Measurements from ENCODE around the gene IGHMBP2.
A peak's percentile ranks its signal among the peaks of the same experiment; 100 is the strongest.
"Not testable (repeated sequence)": the region's sequence is repeated elsewhere in the genome, so short reads cannot be mapped to it uniquely, and the experiment has no call there.

IGHMBP2 gene

DNA sequence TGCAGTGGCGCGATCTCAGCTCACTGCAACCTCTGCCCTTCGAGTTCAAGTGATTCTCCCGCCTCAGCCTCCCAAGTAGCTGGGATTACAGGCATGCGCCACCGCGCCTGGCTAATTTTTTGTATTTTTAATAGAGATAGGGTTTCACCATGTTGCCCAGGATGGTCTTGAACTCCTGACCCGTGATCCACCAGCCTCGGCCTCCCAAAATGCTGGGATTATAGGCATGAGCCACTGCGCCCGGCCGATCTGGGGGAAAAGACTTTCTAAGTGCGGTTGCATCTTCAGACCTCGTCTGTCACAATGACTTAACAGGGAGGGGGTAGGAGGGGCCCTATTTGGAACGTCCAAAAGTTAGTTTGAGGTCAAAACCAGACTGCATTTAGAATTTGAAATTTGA lies 18.9 kb upstream of the IGHMBP2 start:
- not testable (repeated sequence) for DNase-seq (ENCODE audit: low read depth, low spot score); H3K4me3 ChIP-seq (ENCODE audit: low read length)

DNA sequence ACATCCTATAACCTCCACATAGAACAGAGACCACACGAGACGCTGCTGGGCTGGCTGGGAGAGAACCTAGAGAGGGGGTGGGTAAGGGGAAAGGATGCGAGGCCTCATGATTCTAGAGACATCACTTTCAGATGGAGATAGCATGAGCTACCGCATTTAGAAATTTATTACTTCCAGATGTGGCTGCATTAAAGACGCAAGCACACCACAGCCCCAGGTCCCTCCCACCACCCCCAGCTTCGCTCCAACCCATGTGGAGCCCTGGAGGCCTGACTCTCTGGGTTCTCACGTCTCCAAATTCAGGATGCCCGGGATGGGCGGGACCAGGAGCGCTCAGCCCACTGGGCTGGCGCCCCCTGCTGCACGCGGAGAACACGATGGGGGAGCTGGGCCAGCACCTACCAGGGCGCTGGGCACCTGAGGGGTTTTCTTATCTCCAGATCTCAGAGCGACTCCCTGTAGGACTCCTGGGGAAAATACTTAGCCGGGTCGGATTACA lies 13.7 kb upstream of the IGHMBP2 start:
- no peak for DNase-seq (ENCODE audit: low read depth, low spot score)

DNA sequence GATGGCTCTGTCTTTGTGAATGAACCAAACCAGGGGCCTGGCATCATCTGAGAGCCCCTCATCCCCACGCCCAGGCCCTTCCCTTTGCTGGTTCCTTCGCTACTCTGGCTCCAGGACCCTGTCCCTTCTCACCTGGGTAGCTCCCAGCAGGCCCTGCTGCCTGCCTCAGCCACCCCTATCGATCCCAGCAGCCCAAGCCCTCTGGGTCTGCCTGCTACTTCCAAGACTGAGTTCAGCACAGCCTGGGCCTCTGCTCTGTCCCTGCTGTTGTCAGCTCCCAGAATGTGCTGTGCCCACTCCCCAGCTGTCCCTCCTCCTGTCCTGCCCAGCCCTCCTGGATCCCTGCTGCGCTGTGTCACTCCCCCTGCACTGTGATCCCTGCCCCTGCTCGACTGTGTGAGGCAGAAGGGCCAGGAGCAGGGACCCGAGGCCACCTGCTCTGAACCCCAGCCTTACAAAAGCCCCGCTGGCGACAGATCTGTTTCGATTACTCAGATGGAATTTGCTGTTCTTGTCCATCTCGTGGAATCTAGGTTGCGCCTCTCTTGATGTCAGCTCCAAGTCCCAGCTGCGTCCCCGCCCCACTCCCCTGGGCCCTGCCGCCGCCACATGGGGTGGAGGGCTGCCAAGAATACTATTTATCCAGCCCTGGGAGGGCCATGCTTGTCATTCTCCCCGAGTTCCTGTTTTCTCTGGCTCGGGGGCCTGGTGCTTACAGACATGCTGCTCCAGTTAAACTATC lies 13.0 kb upstream of the IGHMBP2 start:
- DNase-seq (ENCODE audit: low read depth, low spot score) = no peak
- H3K4me3 ChIP-seq (ENCODE audit: low read length) = no peak overlapping the region

More for the DNA sequence above, 13.7 kb upstream of the IGHMBP2 start:
- no peak overlapping the region for H3K4me3 ChIP-seq (ENCODE audit: low read length)

DNA sequence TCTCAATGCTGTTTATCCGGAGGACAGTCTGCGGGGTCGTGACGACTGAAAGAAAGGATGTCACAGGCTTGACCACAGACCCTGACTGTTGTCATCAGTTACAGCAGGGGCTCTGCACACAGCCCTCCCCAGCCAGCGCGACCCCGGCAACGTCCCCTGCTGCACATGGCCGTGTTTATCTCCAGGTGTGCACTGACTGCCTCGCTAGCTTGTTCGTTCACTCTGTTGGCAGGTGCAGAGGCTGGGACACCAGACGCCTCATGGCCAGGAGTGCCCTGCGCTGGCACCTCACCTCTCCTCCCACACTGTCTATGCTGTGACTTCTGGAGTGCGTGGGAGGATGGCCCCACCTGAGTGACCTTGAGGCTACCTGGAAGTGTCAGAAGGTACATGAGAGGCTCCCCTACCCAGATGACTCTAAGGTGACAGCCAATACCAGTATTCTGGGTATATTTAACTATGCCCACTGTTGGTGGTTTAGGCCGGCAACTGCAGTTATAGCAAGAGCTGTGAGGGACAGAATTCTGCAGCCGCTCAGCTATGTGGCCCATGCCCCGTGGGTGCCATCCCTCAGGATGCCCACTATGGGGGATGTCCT lies 12.2 kb upstream of the IGHMBP2 start:
- DNase-seq (ENCODE audit: low read depth, low spot score) = no peak
- no peak overlapping the region for H3K4me3 ChIP-seq (ENCODE audit: low read length)

DNA sequence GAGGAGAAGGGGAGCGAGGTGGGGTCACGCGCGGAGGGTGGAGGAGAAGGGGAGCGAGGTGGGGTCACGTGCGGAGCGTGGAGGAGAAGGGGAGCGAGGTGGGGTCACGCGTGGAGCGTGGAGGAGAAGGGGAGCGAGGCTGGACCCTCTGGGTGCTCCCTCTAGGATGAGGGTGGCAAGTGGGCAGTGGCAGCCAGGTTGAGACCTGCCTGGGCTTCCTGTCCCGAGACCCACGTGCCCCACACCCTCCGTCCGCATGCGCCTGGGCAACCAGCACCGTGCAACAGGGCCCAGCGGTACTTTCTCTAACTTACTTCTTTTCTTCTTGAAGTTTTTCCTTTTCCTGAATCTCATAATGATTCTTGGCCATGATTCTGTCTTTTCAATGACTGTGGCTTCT lies 11.1 kb upstream of the IGHMBP2 start:
- no peak for DNase-seq (ENCODE audit: low read depth, low spot score)
- no peak overlapping the region for H3K4me3 ChIP-seq (ENCODE audit: low read length)

DNA sequence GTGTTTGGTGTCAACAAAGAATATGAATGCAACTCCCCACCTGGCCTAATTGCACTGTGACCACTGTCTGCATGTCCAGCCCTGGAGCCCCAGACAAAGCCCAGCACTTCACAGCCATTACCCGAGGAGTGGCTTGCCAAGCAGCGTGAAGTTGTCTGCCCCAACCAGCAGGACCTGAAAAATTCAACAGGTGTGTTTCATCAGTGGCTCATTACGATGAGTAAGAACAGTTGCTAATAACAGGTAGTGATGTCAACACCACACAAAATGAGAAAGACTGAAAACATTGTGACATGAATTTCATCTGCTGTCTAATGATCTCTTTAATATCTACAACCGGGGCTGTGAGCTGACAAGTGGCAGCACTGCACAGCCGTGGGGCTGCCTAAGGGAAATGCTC lies 10.4 kb upstream of the IGHMBP2 start:
- H3K4me3 ChIP-seq (ENCODE audit: low read length) = no peak overlapping the region
- no peak for DNase-seq (ENCODE audit: low read depth, low spot score)

DNA sequence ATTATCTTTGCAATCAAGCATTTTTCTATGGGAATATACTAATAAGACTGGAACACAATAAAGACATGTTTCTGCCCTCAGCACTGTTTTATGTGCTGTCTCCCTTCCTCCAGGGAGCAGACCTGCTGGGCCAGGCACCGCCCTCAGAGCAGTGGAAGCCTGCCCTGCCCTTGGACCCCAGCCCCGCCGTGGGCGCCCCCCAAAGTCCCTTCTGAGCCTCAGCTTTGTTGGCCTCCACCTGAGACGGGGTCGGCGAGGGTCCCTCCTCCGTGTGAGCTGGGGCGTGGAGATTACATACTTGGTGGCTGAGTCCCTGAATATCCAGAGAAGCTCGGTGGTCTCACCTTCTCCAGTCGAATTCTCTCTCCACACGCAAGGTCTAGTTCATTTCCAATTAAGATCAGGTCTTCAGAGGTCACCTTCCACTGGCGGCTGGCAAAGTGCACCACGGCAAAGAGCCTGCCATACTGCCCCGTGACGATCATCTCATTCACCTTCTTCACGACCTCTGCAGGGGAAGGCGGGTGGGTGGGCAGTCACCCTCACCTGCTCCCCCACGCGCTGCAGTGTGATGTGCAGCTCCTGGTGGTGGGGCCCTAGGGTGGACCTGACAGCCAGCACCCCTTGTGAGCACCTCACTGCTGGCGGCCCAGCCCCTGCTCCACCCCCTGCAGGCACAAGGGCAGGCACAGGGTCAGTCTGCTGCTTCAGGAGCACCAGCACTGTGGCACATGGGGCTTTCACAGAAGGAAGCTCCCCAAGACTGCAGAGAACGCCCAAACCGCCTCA lies 7.3 kb upstream of the IGHMBP2 start:
- H3K4me3 ChIP-seq (ENCODE audit: low read length) = no peak overlapping the region

DNA sequence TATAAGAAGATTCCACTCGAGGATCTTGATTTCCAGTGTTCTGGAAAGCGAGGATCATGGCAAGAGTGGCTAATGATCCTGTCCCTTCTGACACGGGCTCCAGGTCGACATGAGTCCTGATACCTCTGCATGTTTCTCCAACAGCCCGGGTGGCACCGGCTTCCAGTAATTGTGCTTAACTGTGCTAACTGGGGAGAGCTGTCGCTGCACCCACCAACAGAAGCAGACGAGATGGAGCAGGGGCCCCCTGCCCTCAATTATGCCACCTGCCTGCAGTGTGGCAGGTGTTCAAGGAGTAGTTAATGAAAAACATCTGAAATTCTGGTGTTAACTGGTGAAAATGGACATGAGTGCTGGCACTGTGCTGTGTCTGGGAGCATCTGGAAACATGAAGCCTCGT lies 6.2 kb upstream of the IGHMBP2 start:
- DNase-seq (ENCODE audit: low read depth, low spot score) = no peak
- no peak overlapping the region for H3K4me3 ChIP-seq (ENCODE audit: low read length)

More for the DNA sequence above, 7.3 kb upstream of the IGHMBP2 start:
- no peak for DNase-seq (ENCODE audit: low read depth, low spot score)

DNA sequence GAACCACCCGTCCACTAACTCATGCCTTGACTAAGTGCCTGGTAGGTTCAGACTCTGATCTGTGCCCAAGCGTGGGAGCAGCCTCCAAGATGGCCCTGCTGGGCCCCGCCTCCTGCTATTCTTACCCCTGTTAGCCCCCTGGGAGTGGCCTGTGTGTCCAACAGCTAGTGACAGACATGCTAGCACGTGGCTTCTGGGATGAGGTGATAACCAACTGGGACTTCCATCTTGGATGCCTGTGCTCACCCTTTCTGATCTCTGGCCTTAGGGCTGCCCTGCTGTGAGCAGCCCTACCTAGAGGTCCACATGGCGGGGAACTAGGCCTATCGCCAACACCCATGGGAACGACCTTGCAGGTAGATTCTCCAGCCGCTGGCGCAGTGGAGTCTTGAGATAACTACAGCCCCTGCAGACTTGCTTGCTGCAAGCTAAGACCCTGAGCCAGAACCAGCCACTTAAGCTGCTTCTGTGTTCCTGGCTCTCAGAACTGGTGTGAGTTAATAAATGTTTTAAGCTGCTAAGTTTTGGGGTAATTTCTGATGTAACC lies 2.8 kb upstream of the IGHMBP2 start:
- no peak for DNase-seq (ENCODE audit: low read depth, low spot score)
- no peak overlapping the region for H3K4me3 ChIP-seq (ENCODE audit: low read length)

DNA sequence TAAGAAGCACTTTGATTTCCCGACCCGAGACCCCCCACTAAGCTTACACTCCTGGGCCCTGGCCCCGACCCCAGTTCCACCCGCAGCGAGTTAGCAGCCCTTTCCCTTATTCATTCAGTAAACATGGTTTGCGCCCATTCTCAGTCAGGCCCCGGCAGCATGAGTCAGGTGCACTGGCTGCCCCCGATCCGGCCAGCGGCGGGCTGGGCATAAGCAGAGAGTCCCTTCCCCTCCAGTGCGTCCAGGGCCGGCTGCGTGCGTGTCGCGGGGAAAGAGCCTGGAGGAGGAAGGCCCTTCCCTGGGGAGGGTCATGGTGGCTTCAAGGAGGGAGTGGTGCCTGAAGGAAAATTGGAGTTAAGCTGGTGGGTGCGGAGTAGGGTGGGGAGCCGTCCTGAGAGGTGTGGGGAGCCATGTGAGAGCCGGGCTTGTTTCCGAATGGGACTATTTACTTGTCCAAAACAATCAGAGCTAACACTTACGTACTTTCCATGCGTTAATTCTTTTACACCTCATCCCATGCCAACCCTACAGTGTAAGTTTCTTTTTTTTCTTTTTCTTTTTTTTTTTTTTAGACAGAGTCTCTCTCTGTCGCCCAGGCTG lies 657 bp downstream of the IGHMBP2 start:
- no peak for DNase-seq (ENCODE audit: low read depth, low spot score)
- peak overlapping the region; percentile 99 for H3K4me3 ChIP-seq (ENCODE audit: low read length)

DNA sequence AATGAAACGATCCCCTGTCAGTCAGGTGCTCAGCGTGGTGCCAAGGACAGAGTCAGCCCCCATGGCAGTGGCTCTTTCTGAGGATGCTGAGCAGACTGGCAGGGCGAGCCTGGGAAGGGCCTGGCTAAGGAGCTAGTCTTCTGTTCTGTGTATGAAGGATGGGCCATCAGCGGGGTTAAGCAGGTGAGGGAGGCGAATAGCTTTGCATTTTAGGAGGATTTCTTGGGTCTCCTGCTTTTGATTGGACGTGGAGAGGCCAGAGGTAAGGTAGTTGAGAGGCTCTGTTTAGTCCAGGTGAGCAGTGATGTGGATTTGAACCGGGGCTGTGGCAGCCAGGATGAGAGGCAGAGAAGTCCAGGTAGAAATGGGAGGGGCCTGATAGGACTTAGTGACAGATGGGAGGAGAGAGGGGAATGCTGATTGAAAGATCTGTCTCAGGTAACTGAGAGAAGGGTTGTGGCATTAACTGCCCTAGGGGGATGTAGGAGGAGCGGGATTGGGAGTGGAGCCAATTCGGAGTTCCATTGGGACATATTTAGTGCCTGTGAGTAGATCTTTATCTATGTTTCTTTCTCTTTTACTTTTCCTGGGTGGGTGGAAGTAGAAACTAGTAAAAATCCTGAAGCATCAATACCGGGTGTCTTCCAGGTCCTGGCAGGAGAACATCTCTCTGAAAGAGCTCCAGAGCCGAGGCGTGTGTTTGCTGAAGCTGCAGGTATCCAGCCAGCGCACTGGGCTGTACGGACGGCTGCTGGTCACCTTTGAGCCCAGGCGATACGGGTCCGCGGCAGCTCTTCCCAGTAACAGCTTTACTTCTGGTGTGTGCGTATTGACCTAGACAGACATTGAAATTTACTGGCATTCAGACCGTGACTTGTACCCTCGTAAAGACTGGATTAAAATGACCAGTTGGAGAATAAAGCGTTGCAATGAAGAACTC lies 2.0 kb downstream of the IGHMBP2 start:
- H3K4me3 ChIP-seq (ENCODE audit: low read length) = peak overlapping the region; percentile 99
- DNase-seq (ENCODE audit: low read depth, low spot score) = no peak

DNA sequence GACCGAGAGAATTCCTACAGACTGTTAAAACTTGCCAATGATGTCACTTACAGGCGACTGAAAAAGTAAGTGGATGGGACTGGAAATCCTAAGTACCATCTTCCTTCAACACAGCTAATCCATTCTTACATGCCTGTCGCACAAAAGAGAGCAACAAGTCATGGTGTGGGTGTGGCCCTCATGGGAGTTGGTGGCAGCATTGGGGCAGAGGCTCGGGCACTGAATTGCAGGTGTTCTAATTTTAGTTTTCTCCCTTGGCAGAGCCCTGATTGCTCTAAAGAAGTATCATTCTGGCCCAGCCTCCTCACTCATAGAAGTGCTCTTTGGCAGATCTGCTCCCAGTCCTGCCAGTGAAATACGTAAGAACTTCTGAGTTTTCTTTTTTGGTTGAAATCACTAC lies 4.6 kb downstream of the IGHMBP2 start:
- H3K4me3 ChIP-seq (ENCODE audit: low read length) = no peak overlapping the region
- no peak for DNase-seq (ENCODE audit: low read depth, low spot score)

DNA sequence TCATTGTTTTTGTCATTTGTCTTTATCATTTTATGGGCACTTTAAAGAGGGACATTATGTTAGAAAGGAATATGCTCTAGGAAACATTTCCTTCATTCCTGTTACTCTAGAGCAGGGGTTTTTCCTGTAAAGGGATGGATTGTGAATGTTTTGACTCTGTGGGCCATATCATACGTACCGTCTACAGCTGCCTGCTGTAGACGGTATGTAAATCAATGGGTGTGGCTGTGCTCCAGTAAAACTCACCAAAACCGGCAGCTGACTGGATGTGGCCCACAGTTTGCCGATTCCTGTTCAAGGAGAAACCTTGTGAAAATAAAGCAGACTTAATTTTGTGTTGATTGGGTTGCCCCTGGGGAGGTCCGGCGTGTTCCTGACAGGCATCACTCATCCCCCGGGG lies 7.3 kb downstream of the IGHMBP2 start:
- H3K4me3 ChIP-seq (ENCODE audit: low read length) = no peak overlapping the region
- no peak for DNase-seq (ENCODE audit: low read depth, low spot score)

DNA sequence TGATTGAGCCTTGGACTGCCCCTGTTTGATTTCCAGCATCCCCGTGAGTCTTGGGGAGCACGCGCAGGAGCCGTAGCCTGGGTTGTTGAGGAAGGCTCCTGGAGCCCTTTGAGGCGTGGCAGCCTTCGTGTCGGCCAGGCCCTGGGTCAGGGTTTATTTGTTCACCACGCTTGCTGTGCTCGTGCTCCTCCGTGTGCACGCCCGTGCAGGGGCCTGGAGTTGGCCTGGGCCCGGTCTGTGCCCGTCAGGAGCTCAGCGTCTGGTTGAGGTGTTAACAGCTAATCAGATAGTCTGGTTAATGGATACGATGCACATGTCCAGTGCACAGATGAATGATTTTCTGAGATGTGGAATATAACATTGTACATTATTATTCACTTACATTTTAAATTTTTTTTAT lies 8.0 kb downstream of the IGHMBP2 start:
- H3K4me3 ChIP-seq (ENCODE audit: low read length) = no peak overlapping the region
- DNase-seq (ENCODE audit: low read depth, low spot score) = no peak

DNA sequence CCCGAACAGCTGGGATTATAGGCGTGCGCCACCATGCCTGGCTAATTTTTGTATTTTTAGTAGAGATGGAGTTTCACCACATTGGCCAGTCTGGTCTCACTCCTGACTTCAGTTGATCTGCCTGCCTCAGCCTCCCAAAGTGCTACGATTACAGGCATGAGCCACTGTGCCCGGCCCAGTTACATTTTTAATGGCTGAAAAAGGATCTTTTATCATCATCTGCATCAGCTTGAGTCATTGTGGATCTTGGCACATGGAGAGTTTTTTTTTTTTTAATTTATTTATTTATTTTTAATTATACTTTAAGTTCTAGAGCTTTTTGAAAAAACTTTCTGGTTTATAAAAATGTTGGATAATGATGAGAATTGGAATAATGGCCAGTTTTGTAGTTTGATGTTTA lies 8.6 kb downstream of the IGHMBP2 start:
- no peak overlapping the region for H3K4me3 ChIP-seq (ENCODE audit: low read length)
- no peak for DNase-seq (ENCODE audit: low read depth, low spot score)

DNA sequence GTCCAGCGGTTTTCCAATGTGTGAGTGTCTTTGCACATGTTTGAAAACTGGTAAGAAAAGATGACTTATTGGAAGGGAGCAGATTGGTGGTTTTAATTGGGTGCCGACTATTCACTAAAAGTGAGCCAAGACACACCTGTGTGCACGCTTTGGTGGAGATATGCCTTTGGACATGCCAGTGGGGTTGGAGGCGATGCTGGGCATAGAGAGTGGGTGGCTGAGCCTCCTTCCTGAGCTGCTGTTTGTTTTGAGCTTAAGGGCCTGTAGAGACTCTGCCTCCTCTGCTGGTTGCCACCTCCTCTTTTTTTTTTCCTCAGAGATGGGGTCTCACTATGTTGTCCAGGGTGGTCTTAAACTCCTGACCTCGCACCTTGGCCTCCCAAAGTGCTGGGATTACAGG lies 9.5 kb downstream of the IGHMBP2 start:
- H3K4me3 ChIP-seq (ENCODE audit: low read length) = no peak overlapping the region
- no peak for DNase-seq (ENCODE audit: low read depth, low spot score)

DNA sequence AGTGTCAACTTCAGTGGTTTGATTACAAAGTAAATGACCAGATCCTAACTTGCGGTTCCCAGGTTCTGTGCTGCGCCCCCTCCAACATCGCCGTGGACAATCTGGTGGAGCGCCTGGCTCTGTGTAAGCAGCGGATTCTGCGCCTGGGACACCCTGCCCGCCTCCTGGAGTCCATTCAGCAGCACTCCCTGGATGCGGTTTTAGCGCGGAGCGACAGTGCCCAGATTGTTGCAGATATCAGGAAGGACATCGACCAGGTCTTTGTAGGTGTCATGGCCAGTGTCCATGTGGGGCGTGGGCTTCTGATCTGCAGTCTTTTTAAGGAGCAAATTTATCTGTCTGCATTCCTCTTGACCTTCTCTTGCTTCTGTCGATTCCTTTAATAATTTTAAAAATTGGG lies 11.1 kb downstream of the IGHMBP2 start:
- DNase-seq (ENCODE audit: low read depth, low spot score) = no peak
- H3K4me3 ChIP-seq (ENCODE audit: low read length) = no peak overlapping the region

DNA sequence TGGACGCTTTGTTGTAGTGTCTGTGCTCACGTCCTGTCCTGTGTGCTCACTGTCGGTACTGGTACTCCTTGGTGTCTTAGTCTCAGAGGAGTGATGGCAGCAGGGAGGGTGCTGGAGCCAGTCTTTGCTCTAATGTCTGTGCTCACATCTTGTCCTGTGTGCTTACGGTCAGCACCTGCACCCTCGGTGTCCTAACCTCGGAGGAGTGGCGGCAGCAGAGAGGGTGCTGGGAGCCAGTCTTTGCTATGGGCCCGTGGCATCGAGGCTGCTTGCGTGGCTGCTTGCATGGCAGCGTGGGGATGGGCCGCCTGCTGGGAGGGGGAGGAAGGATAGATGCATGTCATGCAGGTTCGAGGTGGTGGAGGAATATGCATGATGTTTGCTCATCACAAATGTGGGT lies 12.7 kb downstream of the IGHMBP2 start:
- DNase-seq (ENCODE audit: low read depth, low spot score) = no peak
- H3K4me3 ChIP-seq (ENCODE audit: low read length) = no peak overlapping the region
